Stimulated activated CD8-positive, alpha-beta memory T cell treated with anti-CD3 and anti-CD28 coated beads, Interleukin-12 subunit alpha, Interleukin-12 subunit beta, amount 100 ng/mL, for 1 hour (primary cell): ENCODE results near the gene AUTS2.

Source experiments
- DNase-seq: peaks from one replicate; pipeline ENCODE4 v3.0.0-alpha.2; 2020; ENCODE audit warnings: low read depth

The AUTS2 gene

GRCh38 chr7:70556761-70557160 lies 958.5 kb downstream of the AUTS2 start:
- no peak for DNase-seq

GRCh38 chr7:70557338-70557737 lies 959.1 kb downstream of the AUTS2 start:
- no peak for DNase-seq

- no peak for DNase-seq
Observed at GRCh38 chr7:70559815-70560214, 961.5 kb downstream of the AUTS2 start.

GRCh38 chr7:70563960-70564359 lies 965.7 kb downstream of the AUTS2 start:
- no peak for DNase-seq

GRCh38 chr7:70565721-70566370 lies 967.6 kb downstream of the AUTS2 start:
- no peak for DNase-seq

- DNase-seq, result no peak
Observed at GRCh38 chr7:70566671-70567070, 968.4 kb downstream of the AUTS2 start.

- DNase-seq, result no peak
Observed at GRCh38 chr7:70568674-70569334, 970.5 kb downstream of the AUTS2 start.

GRCh38 chr7:70569335-70569819 lies 971.1 kb downstream of the AUTS2 start:
- no peak for DNase-seq

- no peak for DNase-seq
Observed at GRCh38 chr7:70570029-70570428, 971.8 kb downstream of the AUTS2 start.

GRCh38 chr7:70570961-70571360 lies 972.7 kb downstream of the AUTS2 start:
- no peak for DNase-seq

GRCh38 chr7:70571403-70571934 lies 973.2 kb downstream of the AUTS2 start:
- DNase-seq, result no peak

GRCh38 chr7:70571961-70572360 lies 973.7 kb downstream of the AUTS2 start:
- DNase-seq, result no peak

GRCh38 chr7:70572571-70572970 lies 974.3 kb downstream of the AUTS2 start:
- no peak for DNase-seq

- DNase-seq, result no peak
Observed at GRCh38 chr7:70573071-70573661, 974.9 kb downstream of the AUTS2 start.

- DNase-seq, result no peak
Observed at GRCh38 chr7:70573696-70574095, 975.4 kb downstream of the AUTS2 start.

- no peak for DNase-seq
Observed at GRCh38 chr7:70574314-70574834, 976.1 kb downstream of the AUTS2 start.

GRCh38 chr7:70574970-70575799 lies 976.9 kb downstream of the AUTS2 start:
- DNase-seq, result no peak

GRCh38 chr7:70577078-70577477 lies 978.8 kb downstream of the AUTS2 start:
- no peak for DNase-seq

GRCh38 chr7:70578131-70578530 lies 979.9 kb downstream of the AUTS2 start:
- DNase-seq, result no peak

- DNase-seq, result no peak
Observed at GRCh38 chr7:70579397-70580097, 981.3 kb downstream of the AUTS2 start.

- no peak for DNase-seq
Observed at GRCh38 chr7:70580161-70580560, 981.9 kb downstream of the AUTS2 start.
